Psoas muscle (tissue), 8 donors: Measurements from ENCODE around the gene TAF11L9. TPM values are rescaled to one million over a fixed set of nuclear protein-coding genes. Genes with fewer than 3 reads are reported as not detected.
"Not testable (repeated sequence)": the region's sequence is repeated elsewhere in the genome, so short reads cannot be mapped to it uniquely, and the experiment has no call there.

Experiments used
- ATAC-seq, 4 donors: fragments of 200-7000 bp; cut with Tn5 transposase; one replicate each; pipeline ENCODE4 v1.9.1; 2020; ENCODE audit warnings: moderate library complexity in 3 of 4, mild to moderate bottlenecking in 2 of 4
- DNase-seq, 2 donors: peaks; one replicate each; pipeline ENCODE4 v3.0.0-alpha.2; 2020
- H3K27ac ChIP-seq: fragments of 200-600 bp; one replicate; pipeline ENCODE4 v1.8.0; 2022
- H3K27me3 ChIP-seq, 3 donors: fragments of 200-600 bp in 1 of 3; one replicate each; pipeline versions ENCODE4 v1.6.1 to v1.8.0; 2013 to 2022; ENCODE audit warnings: low read length in 2 of 3, mild to moderate bottlenecking in 2 of 3, moderate library complexity in 1 of 3; ENCODE audit not compliant: insufficient read depth in 3 of 3
- H3K36me3 ChIP-seq, 2 donors: fragments of 200-600 bp in 1 of 2; one replicate each; pipeline versions ENCODE4 v1.6.1 to v1.8.0; 2013 to 2022; ENCODE audit warnings: low read depth in 1 of 2, mild to moderate bottlenecking in 1 of 2, moderate library complexity in 1 of 2; ENCODE audit not compliant: insufficient read depth in 1 of 2
- H3K4me1 ChIP-seq: fragments of 200-600 bp; one replicate; pipeline ENCODE4 v1.8.0; 2022
- H3K4me3 ChIP-seq: fragments of 200-600 bp; one replicate; pipeline ENCODE4 v1.8.0; 2022; ENCODE audit warnings: mild to moderate bottlenecking
- H3K9me3 ChIP-seq: fragments of 200-600 bp; one replicate; pipeline ENCODE4 v1.8.0; 2022
- WGBS, 3 donors: extraction: QIAGEN DNeasy Blood & Tissue Kit; methylation state at CpG; one replicate each; pipeline versions ENCODE4 v1.1.6 to v1.1.7; 2013; 5-methylcytosine and 5-hydroxymethylcytosine counted together
- intact Hi-C, 2 donors: fragments of 100-400 bp; cut with DNase I; formaldehyde crosslinking; loops; one replicate each; pipeline versions ENCODE4 v1.11.0 to v1.14.2; 2022
- long read RNA-seq, 2 donors: library from polyadenylated mRNA; unstranded; transcript quantifications; one replicate each; pipeline ENCODE4 v2.0.0, GENCODE V29; 2021
- polyA plus RNA-seq, 3 donors: library from polyadenylated mRNA; stranded (reverse); fragments of 200-250 nt; gene quantifications; one replicate each; pipeline ENCODE4 v1.2.3, GENCODE V29; 2013
- total RNA-seq, 4 donors: library from RNA; stranded (reverse); fragmentation: NEBNext Ultra II Directional in 2 of 4; extraction: Animal tissue kit (Norgen Biotek cat#: 25700) in 2 of 4; gene quantifications; one replicate each; pipeline versions ENCODE4 v1.2.1 to v1.2.4, GENCODE V29; 2021 to 2023
- TF ChIP-seq, protein P1 (sequence below): fragments of 200-600 bp; IDR thresholded peaks from one replicate; pipeline ENCODE4 v1.8.0; 2022; ENCODE audit warnings: antibody characterized with exemption
- donor health status: healthy with polysubstance abuse.
- donor health status: DM: no; HTN: no; CAD: no; lungs with moderate emphysema.
- donor health status: Bipolar disorder and iron deficiency.
- donor health status: healthy.
- donor health status: DM: yes; HTN: yes; CAD: no.
- donor health status: DM: no; HTN: no; CAD: no.
- donor health status: DM: no; HTN: no; CAD: no.
- donor health status: DM: yes; HTN: yes; CAD: no.

TAF11L9 gene
- total RNA-seq (not detected), polyA plus RNA-seq (not detected)
- long read RNA-seq, donor 1 = 0 reads
- long read RNA-seq, donor 2 = 0 reads

DNA sequence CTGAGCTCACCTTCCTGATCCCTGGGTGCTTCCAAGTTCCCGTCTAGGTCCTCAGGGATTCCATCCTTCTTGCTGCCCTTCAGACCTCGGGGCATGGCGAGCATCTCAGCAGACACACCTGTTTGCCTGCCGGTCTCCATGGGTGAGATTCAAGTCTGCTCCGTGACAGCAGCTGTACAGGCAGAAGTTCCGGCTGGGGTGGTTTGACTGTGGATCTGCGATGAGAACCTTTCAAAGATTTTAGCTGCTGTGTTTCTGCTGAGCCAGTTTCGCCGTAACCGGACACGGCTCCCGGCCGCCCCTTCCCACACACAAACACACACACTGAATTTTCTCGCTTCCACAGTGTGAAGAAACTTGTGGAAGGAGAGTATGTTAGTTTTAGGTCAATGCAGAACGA is at the start of gene TAF11L9:
TAF11L9 (minus strand) TSS at position 140 of the 400 bp plus-strand sequence.
- H3K27ac ChIP-seq, ATAC-seq, intact Hi-C loops, H3K36me3 ChIP-seq, H3K4me1 ChIP-seq, DNase-seq, H3K9me3 ChIP-seq, H3K27me3 ChIP-seq, H3K4me3 ChIP-seq: not testable (repeated sequence)
- 86 to 89% (median 88%) methylated on average over 8 to 10 of the region's 15 CpGs for WGBS, 3 donors

DNA sequence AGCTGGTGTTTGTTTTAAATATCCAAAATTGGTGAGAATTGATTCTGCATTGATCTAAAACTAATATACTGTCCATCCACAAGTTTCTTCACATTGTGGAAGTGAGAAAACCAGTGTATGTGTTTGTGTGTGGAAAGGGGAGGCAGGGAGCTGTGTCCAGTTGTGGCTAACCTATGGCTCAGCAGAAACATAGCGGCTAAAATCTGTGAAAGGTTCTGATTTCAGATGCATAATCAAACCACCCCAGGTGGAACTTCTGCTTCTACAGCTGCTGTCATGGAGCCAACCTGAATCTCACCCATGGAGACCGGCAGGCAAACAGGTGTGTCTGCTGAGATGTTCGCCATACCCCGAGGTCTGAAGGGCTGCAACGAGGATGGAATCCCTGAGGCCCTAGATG is 40.0 kb upstream of the TAF11L9 start, which contains the start of gene TAF11L14:
TAF11L14 (plus strand) TSS at position 301 of the 400 bp plus-strand sequence.
- no peaks in the 10 kb centered on the region for H3K27me3 ChIP-seq
- intact Hi-C loops = no loop called here
- ATAC-seq (no peak), DNase-seq (no peak)
- 84 to 88% (median 85%) methylated on average over 5 of the region's 5 CpGs for WGBS, 3 donors
- H3K4me3 ChIP-seq = no peak within 1 kb of the TSS
- H3K4me1 ChIP-seq = no peaks in the 10 kb centered on the region
- H3K9me3 ChIP-seq = no peaks in the 10 kb centered on the region
- TF ChIP-seq, protein P1, sequence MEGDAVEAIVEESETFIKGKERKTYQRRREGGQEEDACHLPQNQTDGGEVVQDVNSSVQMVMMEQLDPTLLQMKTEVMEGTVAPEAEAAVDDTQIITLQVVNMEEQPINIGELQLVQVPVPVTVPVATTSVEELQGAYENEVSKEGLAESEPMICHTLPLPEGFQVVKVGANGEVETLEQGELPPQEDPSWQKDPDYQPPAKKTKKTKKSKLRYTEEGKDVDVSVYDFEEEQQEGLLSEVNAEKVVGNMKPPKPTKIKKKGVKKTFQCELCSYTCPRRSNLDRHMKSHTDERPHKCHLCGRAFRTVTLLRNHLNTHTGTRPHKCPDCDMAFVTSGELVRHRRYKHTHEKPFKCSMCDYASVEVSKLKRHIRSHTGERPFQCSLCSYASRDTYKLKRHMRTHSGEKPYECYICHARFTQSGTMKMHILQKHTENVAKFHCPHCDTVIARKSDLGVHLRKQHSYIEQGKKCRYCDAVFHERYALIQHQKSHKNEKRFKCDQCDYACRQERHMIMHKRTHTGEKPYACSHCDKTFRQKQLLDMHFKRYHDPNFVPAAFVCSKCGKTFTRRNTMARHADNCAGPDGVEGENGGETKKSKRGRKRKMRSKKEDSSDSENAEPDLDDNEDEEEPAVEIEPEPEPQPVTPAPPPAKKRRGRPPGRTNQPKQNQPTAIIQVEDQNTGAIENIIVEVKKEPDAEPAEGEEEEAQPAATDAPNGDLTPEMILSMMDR = no peak
- no peak within 1 kb of the TSS for H3K27ac ChIP-seq
- no peaks in the 10 kb centered on the region for H3K36me3 ChIP-seq

DNA sequence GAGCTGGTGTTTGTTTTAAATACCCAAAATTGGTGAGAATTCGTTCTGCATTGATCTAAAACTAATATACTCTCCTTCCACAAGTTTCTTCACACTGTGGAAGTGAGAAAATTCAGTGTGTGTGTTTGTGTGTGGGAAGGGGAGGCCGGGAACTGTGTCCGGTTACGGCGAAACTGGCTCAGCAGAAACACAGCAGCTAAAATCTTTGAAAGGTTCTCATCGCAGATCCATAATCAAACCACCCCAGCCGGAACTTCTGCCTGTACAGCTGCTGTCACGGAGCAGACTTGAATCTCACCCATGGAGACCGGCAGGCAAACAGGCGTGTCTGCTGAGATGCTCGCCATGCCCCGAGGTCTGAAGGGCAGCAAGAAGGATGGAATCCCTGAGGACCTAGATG is 37.6 kb upstream of the TAF11L9 start, which contains the start of gene TAF11L13:
TAF11L13 (plus strand) TSS at position 301 of the 400 bp plus-strand sequence.
- DNase-seq, H3K4me3 ChIP-seq, ATAC-seq, H3K27ac ChIP-seq, H3K4me1 ChIP-seq, intact Hi-C loops, H3K9me3 ChIP-seq, H3K27me3 ChIP-seq, H3K36me3 ChIP-seq: not testable (repeated sequence)
- 73 to 82% (median 78%) methylated on average over 8 to 9 of the region's 12 CpGs for WGBS, 3 donors

DNA sequence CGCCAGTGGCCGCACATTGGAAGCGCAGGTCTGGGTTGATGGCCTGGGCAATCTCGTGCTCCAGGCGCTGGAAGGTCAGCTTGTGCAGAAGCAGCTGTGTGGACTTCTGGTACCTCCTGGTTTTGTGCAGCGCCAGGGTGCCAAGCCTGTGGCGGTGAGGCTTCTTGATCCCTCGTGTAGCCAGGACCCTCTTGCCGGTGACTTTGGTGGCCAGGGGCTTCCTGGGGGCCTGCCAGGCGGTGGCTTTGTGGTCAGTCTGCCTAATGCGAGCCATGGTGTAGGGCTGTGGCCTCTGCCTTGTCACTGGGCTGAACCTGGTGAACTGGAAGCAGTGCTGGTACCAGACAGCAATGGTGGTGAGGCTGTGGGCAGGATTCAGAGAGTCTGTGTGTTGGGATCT is 31.5 kb upstream of the TAF11L9 start:
- intact Hi-C loops = no loop called here
- TF ChIP-seq, protein P1 = no peak
- no peak for DNase-seq

DNA sequence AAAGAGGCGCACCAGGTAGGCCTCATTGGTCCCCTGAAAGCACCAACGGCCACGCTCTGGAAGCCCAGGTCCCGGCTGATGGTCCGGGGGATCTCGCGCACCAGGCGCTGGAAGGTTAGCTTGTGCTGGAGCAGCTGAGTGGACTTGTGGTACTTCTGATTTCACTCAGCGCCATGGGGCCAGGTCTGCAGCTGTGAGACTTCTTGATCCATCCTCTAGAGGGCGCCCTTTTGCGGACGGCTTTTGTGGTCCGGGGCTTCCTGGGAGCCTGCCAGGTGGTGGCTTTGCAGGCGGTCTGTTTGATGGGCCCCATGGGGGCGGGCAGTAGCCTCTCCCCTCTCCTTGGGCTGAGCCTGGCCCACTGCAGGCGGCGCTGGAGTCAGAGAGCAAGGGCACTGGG is 26.4 kb upstream of the TAF11L9 start:
- intact Hi-C loops = no loop called here
- TF ChIP-seq, protein P1 = no peak
- no peak for ATAC-seq
- Histone ChIP-seq H3K27ac (no peak overlapping the region), H3K4me3 (no peak overlapping the region), H3K9me3 (no peaks in the 10 kb centered on the region), H3K4me1 (no peaks in the 10 kb centered on the region), H3K36me3 (no peaks in the 10 kb centered on the region), H3K27me3 (no peaks in the 10 kb centered on the region)
- WGBS, 3 donors = 80 to 84% (median 82%) methylated on average over 17 of the region's 17 CpGs
- no peak for DNase-seq

More for the DNA sequence above, 31.5 kb upstream of the TAF11L9 start:
- no peak overlapping the region for H3K27ac ChIP-seq
- no peaks in the 10 kb centered on the region for H3K4me1 ChIP-seq
- WGBS, 3 donors = 86 to 93% (median 91%) methylated on average over 11 of the region's 11 CpGs
- H3K9me3 ChIP-seq = no peaks in the 10 kb centered on the region
- no peaks in the 10 kb centered on the region for H3K27me3 ChIP-seq
- no peak for ATAC-seq
- H3K36me3 ChIP-seq = no peaks in the 10 kb centered on the region
- H3K4me3 ChIP-seq = no peak overlapping the region

DNA sequence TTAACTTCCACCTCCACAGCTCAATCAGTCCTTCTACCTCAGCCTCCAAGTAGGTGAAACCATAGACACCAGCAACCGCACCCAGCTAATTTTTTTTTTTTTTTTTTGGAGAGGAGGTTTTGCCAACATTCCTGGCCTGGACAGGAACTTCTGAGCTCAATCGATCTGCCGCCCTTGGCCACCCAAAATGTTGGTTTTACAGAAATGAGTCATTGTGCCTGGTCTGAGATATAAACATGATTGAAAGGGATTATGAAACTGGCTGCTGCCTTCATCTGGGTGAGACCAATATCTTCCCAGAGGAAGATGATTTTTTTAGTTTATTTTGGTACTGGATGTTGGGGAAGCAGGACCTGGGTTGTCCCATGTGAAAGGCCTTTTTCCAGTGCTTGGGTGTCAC is 25.2 kb upstream of the TAF11L9 start:
- DNase-seq (no peak), ATAC-seq (no peak)
- 74 to 86% (median 78%) methylated on average over 3 of the region's 3 CpGs for WGBS, 3 donors
- no peaks in the 10 kb centered on the region for H3K9me3 ChIP-seq
- no peaks in the 10 kb centered on the region for H3K27me3 ChIP-seq
- H3K4me1 ChIP-seq = no peaks in the 10 kb centered on the region
- TF ChIP-seq, protein P1 = no peak
- no peaks in the 10 kb centered on the region for H3K36me3 ChIP-seq
- no peak overlapping the region for H3K27ac ChIP-seq
- no peak overlapping the region for H3K4me3 ChIP-seq
- intact Hi-C loops = no loop called here
